HCT116 (cell line): ENCODE measurements around the gene KRT79. TPM values are rescaled to one million over a fixed set of nuclear protein-coding genes. Genes with fewer than 3 reads are reported as not detected.

Experiments used
- ATAC-seq: fragments of 200-7000 bp; cut with Tn5 transposase; 2 replicates; pipeline ENCODE4 v1.9.1; 2020; ENCODE audit warnings: mild to moderate bottlenecking, moderate library complexity
- BruUV-seq: library from RNA; stranded (reverse); fragments of 400-500 nt; replicated peaks from 2 replicates; lab custom pipeline; 2021; lab: Mats Ljungman, UMichigan
- CTCF ChIA-PET: fragments of 300-600 bp; sonication (Branson Sonifier 250); formaldehyde crosslinking; loops from one replicate; lab custom pipeline; 2021; ENCODE audit warnings: antibody characterized with exemption; lab: Charles Lee
- POLR2A ChIA-PET: fragments of 300-600, 350-600 bp; sonication (Branson Sonifier 250); formaldehyde crosslinking; loops from one replicate; lab custom pipeline; 2021; ENCODE audit warnings: antibody characterized with exemption; lab: Charles Lee
- RAD21 ChIA-PET, 2 experiments: fragments of 300-600 bp; sonication (Branson Sonifier 250); formaldehyde crosslinking; loops; one replicate each; lab custom pipeline; 2023; ENCODE audit warnings: low total read pairs in 2 of 2; ENCODE audit not compliant: uncharacterized antibody in 2 of 2, unreplicated experiment in 2 of 2, low non-redundant PET in 1 of 2; lab: Charles Lee
- DNase-seq: peaks from one replicate; pipeline ENCODE4 v3.0.0-alpha.2; 2010; ENCODE audit warnings: low read depth, low spot score
- H2AFZ ChIP-seq: fragments of 200-600 bp; shearing (Covaris generic), sonication (generic); 2 replicates; pipeline ENCODE4 v1.6.1; 2017; ENCODE audit warnings: low read depth, mixed run types, mixed read lengths, antibody characterized with exemption, low read length; ENCODE audit not compliant: poor library complexity, severe bottlenecking
- H3K27ac ChIP-seq: 2 replicates; pipeline ENCODE4 v1.5.1; 2012; ENCODE audit warnings: low read depth, low read length
- H3K27me3 ChIP-seq: fragments of 200-600 bp; sonication (generic); 2 replicates; pipeline ENCODE4 v1.6.1; 2016; ENCODE audit warnings: mixed run types, low read length, mixed read lengths; ENCODE audit not compliant: insufficient read depth
- H3K36me3 ChIP-seq, 2 experiments: fragments of 200-500 bp in 1 of 2; fragments of 200-600 bp in 1 of 2; sonication (Bioruptor generic) in 1 of 2; sonication (generic) in 1 of 2; 2 replicates each; pipeline versions ENCODE4 v1.5.1 to v1.6.1; 2014 to 2016; ENCODE audit warnings: low read length in 2 of 2, inconsistent platforms in 1 of 2, mixed read lengths in 1 of 2, mixed run types in 1 of 2; ENCODE audit not compliant: insufficient read depth in 2 of 2, control insufficient read depth in 1 of 2
- H3K4me1 ChIP-seq, 2 experiments: fragments of 200-600 bp in 1 of 2; sonication (generic) in 1 of 2; 2 replicates each; pipeline versions ENCODE4 v1.5.1 to v1.6.1; 2012 to 2017; ENCODE audit warnings: low read length in 2 of 2, inconsistent platforms in 1 of 2, mild to moderate bottlenecking in 1 of 2, mixed read lengths in 1 of 2, mixed run types in 1 of 2, moderate library complexity in 1 of 2; ENCODE audit not compliant: insufficient read depth in 2 of 2, control insufficient read depth in 1 of 2
- H3K4me2 ChIP-seq: fragments of 200-600 bp; sonication (generic); 2 replicates; pipeline ENCODE4 v1.6.1; 2017; ENCODE audit warnings: mixed run types, low read length, mixed read lengths
- H3K4me3 ChIP-seq, 2 experiments: fragments of 200-600 bp in 1 of 2; sonication (generic) in 1 of 2; replicated peaks in 1 of 2; 2 replicates each; pipeline ENCODE4 v1.5.1; 2011 to 2016; ENCODE audit warnings: low read length in 2 of 2, control low read depth in 1 of 2, low read depth in 1 of 2, mild to moderate bottlenecking in 1 of 2, mixed read lengths in 1 of 2, mixed run types in 1 of 2
- H3K79me2 ChIP-seq: fragments of 200-600 bp; sonication (generic); 2 replicates; pipeline ENCODE4 v1.6.1; 2017; ENCODE audit warnings: mild to moderate bottlenecking, mixed run types, low read length, moderate library complexity, mixed read lengths; ENCODE audit not compliant: insufficient read depth
- H3K9ac ChIP-seq: fragments of 200-600 bp; sonication (generic); 2 replicates; pipeline ENCODE4 v1.6.1; 2016; ENCODE audit warnings: low read length, mixed read lengths
- H3K9me2 ChIP-seq: fragments of 200-600 bp; sonication (generic), shearing (Covaris generic); 2 replicates; pipeline ENCODE4 v1.6.1; 2017; ENCODE audit warnings: mixed run types, mild to moderate bottlenecking, moderate library complexity; ENCODE audit not compliant: insufficient read depth
- H3K9me3 ChIP-seq, 2 experiments: fragments of 200-500 bp in 1 of 2; fragments of 200-600 bp in 1 of 2; sonication (Bioruptor generic) in 1 of 2; sonication (generic) in 1 of 2; 2 replicates each; pipeline ENCODE4 v1.6.1; 2014 to 2017; ENCODE audit warnings: low read length in 2 of 2, mixed read lengths in 2 of 2, inconsistent platforms in 1 of 2, low read depth in 1 of 2, mild to moderate bottlenecking in 1 of 2, mixed run types in 1 of 2, moderate library complexity in 1 of 2; ENCODE audit not compliant: control insufficient read depth in 1 of 2, insufficient read depth in 1 of 2
- H4K20me1 ChIP-seq: fragments of 200-600 bp; sonication (generic), shearing (Covaris generic); 2 replicates; pipeline ENCODE4 v1.6.1; 2017; ENCODE audit warnings: mixed run types, mild to moderate bottlenecking, moderate library complexity; ENCODE audit not compliant: insufficient read depth
- CBX3 ChIP-seq: IDR thresholded peaks from 2 replicates; pipeline ENCODE4 v1.6.1; 2012; ENCODE audit warnings: low read depth
- EZH2 ChIP-seq: fragments of 200-600 bp; sonication (generic); IDR thresholded peaks from 2 replicates; pipeline ENCODE4 v1.6.1; 2017; ENCODE audit warnings: antibody characterized with exemption, mixed run types
- EZH2phosphoT487 ChIP-seq: fragments of 200-600 bp; IDR thresholded peaks from 2 replicates; pipeline ENCODE4 v1.6.1; 2018; ENCODE audit warnings: antibody characterized with exemption, borderline replicate concordance
- JUND ChIP-seq: IDR thresholded peaks from 2 replicates; pipeline ENCODE4 v1.6.1; 2012
- POLR2AphosphoS5 ChIP-seq: IDR thresholded peaks from 2 replicates; pipeline ENCODE4 v1.6.1; 2011; ENCODE audit warnings: mild to moderate bottlenecking, low read depth, low read length, moderate library complexity
- RAD21 ChIP-seq: IDR thresholded peaks from 2 replicates; pipeline ENCODE4 v1.6.1; 2012; ENCODE audit warnings: low read depth, mild to moderate bottlenecking
- SIN3A ChIP-seq: IDR thresholded peaks from 2 replicates; pipeline ENCODE4 v1.6.1; 2012; ENCODE audit warnings: low read depth
- SP1 ChIP-seq: IDR thresholded peaks from 2 replicates; pipeline ENCODE4 v1.6.1; 2012; ENCODE audit warnings: low read depth
- SRF ChIP-seq: IDR thresholded peaks from 2 replicates; pipeline ENCODE4 v1.6.1; 2012; ENCODE audit warnings: low read depth
- TCF7L2 ChIP-seq: IDR thresholded peaks from 2 replicates; pipeline ENCODE4 v1.7.0; 2011; ENCODE audit warnings: borderline replicate concordance, inconsistent platforms; ENCODE audit not compliant: insufficient read depth, insufficient read length; ENCODE audit errors: extremely low read depth
- YY1 ChIP-seq: IDR thresholded peaks from 2 replicates; pipeline ENCODE4 v1.6.1; 2011; ENCODE audit warnings: low read length, low read depth, moderate library complexity, mild to moderate bottlenecking; ENCODE audit not compliant: insufficient replicate concordance; ENCODE audit errors: extremely low read depth
- ZNF274 ChIP-seq: fragments of 200-500 bp; sonication (Bioruptor generic); IDR thresholded peaks from 2 replicates; pipeline ENCODE4 v1.6.1; 2014; ENCODE audit warnings: mild to moderate bottlenecking, low read depth, low read length, inconsistent platforms
- intact Hi-C: fragments of 100-400 bp; cut with micrococcal nuclease; formaldehyde crosslinking; loops from 2 replicates; pipeline ENCODE4 v1.10.0; 2022
- total RNA-seq: library from RNA; stranded (reverse); gene quantifications from one replicate; pipeline ENCODE4 v1.2.1, GENCODE V29; 2021; ENCODE audit not compliant: unreplicated experiment
- TF ChIP-seq, protein P1 (sequence below): IDR thresholded peaks from 2 replicates; pipeline ENCODE4 v1.6.1; 2012
- TF ChIP-seq, protein P2 (sequence below): IDR thresholded peaks from 2 replicates; pipeline ENCODE4 v1.6.1; 2012
- TF ChIP-seq, protein P3 (sequence below): IDR thresholded peaks from 2 replicates; pipeline ENCODE4 v1.6.1; 2011; ENCODE audit warnings: mild to moderate bottlenecking, low read length, moderate library complexity; ENCODE audit not compliant: insufficient replicate concordance; ENCODE audit errors: extremely low read depth
- TF ChIP-seq, protein P4 (sequence below), 3 experiments: fragments of 200-600 bp in 1 of 3; sonication (generic) in 1 of 3; IDR thresholded peaks in 2 of 3; conservative IDR thresholded peaks in 1 of 3; 2 replicates each; pipeline ENCODE4 v1.5.1; 2012 to 2017; ENCODE audit warnings: low read depth in 2 of 3, low read length in 2 of 3, antibody characterized with exemption in 1 of 3, borderline replicate concordance in 1 of 3, control low read depth in 1 of 3, mild to moderate bottlenecking in 1 of 3, mixed read lengths in 1 of 3, mixed run types in 1 of 3, moderate library complexity in 1 of 3; ENCODE audit not compliant: insufficient read depth in 1 of 3

KRT79 gene
- total RNA-seq, 1 experiment from 2014 or later = not detected

DNA sequence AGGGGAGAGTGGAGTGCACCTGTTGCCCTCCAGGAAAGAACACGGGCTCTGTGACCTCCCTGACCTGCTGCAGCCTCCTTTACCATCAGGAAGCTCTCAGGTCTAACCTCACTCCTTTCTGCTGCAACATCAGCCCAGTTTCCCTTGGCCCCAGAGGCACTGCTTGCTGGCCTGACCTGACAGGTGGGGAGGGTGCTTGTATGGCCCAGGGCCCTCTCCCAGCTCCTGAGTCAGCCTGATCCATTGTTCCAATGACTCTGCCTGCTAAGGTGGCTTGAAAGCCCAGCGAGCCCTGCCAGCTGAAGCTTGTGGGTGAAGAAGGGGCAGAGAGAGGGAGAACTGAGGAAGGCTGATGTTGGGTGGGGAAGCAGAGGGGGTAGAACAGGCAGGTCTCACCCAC, 27.9 kb upstream of the KRT79 start:
- TF ChIP-seq YY1 (no peak), CBX3 (no peak)
- TF ChIP-seq, protein P1, sequence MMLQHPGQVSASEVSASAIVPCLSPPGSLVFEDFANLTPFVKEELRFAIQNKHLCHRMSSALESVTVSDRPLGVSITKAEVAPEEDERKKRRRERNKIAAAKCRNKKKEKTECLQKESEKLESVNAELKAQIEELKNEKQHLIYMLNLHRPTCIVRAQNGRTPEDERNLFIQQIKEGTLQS = no peak
- Histone ChIP-seq H4K20me1 (no peaks in the 10 kb centered on the region), H3K27ac (no peak overlapping the region), H3K79me2 (no peaks in the 10 kb centered on the region), H3K36me3 (no peaks in the 10 kb centered on the region), H2AFZ (no peak overlapping the region), H3K4me2 (no peak overlapping the region), H3K9ac (no peak overlapping the region), H3K9me2 (no peaks in the 10 kb centered on the region), H3K27me3 (no peaks in the 10 kb centered on the region), H3K4me3 (no peak overlapping the region), H3K4me1 (peaks cover 2 to 26% of the 10 kb centered on the region in 2 experiments; a peak in 3 of 4 replicates), H3K9me3 (no peaks in the 10 kb centered on the region)
- CTCF ChIA-PET = no interaction called here
- ATAC-seq (no peak), DNase-seq (no peak)
- no TSS peak for BruUV-seq
- RAD21 ChIA-PET = no interaction called here
- intact Hi-C loops = loop anchor here (10.0 kb wide), 1 partner anchor 147 kb away; no protein-coding TSS in a partner anchor
- POLR2A ChIA-PET = no interaction called here

DNA sequence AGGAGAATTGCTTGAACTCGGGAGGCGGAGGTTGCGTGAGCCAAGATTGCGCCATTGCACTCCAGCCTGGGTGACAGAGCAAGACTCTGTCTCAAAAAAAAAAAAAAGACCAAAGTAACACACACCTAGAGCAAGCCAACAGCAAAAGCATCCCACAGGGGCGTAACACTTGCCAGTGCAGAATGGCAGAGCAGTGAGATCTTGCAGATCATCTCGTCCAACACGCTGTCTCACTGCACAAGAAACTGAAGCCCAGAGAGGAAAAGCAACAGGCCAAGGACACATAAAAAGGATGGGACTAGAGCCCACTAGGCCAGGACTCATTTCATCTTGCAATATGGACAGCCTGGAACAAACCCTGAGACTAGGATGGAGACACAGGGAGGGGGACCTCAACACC, 27.4 kb upstream of the KRT79 start:
- DNase-seq = no peak
- Histone ChIP-seq H3K27ac (no peak overlapping the region), H3K79me2 (no peaks in the 10 kb centered on the region), H3K4me1 (peaks cover 2 to 29% of the 10 kb centered on the region in 2 experiments; a peak in 3 of 4 replicates), H3K4me2 (no peak overlapping the region), H2AFZ (no peak overlapping the region), H4K20me1 (no peaks in the 10 kb centered on the region), H3K9me3 (no peaks in the 10 kb centered on the region), H3K27me3 (no peaks in the 10 kb centered on the region), H3K9me2 (no peaks in the 10 kb centered on the region), H3K9ac (no peak overlapping the region), H3K4me3 (no peak overlapping the region), H3K36me3 (no peaks in the 10 kb centered on the region)
- TF ChIP-seq JUND (no peak), POLR2AphosphoS5 (no peak), EZH2phosphoT487 (no peak), TCF7L2 (no peak), EZH2 (no peak), CBX3 (no peak), RAD21 (no peak), SP1 (no peak), ZNF274 (no peak), SRF (no peak), SIN3A (no peak), YY1 (no peak)
- TF ChIP-seq, protein P2, sequence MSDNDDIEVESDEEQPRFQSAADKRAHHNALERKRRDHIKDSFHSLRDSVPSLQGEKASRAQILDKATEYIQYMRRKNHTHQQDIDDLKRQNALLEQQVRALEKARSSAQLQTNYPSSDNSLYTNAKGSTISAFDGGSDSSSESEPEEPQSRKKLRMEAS = no peak
- TF ChIP-seq, protein P3, sequence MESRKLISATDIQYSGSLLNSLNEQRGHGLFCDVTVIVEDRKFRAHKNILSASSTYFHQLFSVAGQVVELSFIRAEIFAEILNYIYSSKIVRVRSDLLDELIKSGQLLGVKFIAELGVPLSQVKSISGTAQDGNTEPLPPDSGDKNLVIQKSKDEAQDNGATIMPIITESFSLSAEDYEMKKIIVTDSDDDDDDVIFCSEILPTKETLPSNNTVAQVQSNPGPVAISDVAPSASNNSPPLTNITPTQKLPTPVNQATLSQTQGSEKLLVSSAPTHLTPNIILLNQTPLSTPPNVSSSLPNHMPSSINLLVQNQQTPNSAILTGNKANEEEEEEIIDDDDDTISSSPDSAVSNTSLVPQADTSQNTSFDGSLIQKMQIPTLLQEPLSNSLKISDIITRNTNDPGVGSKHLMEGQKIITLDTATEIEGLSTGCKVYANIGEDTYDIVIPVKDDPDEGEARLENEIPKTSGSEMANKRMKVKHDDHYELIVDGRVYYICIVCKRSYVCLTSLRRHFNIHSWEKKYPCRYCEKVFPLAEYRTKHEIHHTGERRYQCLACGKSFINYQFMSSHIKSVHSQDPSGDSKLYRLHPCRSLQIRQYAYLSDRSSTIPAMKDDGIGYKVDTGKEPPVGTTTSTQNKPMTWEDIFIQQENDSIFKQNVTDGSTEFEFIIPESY = no peak
- TF ChIP-seq, protein P1 = no peak
- TF ChIP-seq, protein P4, sequence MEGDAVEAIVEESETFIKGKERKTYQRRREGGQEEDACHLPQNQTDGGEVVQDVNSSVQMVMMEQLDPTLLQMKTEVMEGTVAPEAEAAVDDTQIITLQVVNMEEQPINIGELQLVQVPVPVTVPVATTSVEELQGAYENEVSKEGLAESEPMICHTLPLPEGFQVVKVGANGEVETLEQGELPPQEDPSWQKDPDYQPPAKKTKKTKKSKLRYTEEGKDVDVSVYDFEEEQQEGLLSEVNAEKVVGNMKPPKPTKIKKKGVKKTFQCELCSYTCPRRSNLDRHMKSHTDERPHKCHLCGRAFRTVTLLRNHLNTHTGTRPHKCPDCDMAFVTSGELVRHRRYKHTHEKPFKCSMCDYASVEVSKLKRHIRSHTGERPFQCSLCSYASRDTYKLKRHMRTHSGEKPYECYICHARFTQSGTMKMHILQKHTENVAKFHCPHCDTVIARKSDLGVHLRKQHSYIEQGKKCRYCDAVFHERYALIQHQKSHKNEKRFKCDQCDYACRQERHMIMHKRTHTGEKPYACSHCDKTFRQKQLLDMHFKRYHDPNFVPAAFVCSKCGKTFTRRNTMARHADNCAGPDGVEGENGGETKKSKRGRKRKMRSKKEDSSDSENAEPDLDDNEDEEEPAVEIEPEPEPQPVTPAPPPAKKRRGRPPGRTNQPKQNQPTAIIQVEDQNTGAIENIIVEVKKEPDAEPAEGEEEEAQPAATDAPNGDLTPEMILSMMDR (IDR thresholded peaks at IDR 0.05 in 2 of 3, conservative IDR thresholded peaks at IDR 0.05 in 1 of 3; ENCODE audit: borderline replicate concordance in 1 of 3, insufficient read depth in 1 of 3, low read depth in 2 of 3, low read length in 2 of 3) = no peak
- ChIA-PET POLR2A (no interaction called here), RAD21 (no interaction called here), CTCF (no interaction called here)
- BruUV-seq = no TSS peak
- ATAC-seq = no peak
- intact Hi-C loops = loop anchor here (10.0 kb wide), 1 partner anchor 147 kb away; no protein-coding TSS in a partner anchor
